Natural killer cell (primary cell): ENCODE measurements around the gene RITA1. TPM values are rescaled to one million over a fixed set of nuclear protein-coding genes. Genes with fewer than 3 reads are reported as not detected.

Experiments
- ATAC-seq, 3 donors: fragments of 150-1000 bp in 2 of 3; fragments of 200-7000 bp in 1 of 3; cut with Tn5 transposase; 1 replicate in 1 of 3; 2 replicates in 2 of 3; pipeline ENCODE4 v1.10.0; 2021; ENCODE audit warnings: mild to moderate bottlenecking in 2 of 3, moderate library complexity in 2 of 3
- DNase-seq, 2 donors: peaks; one replicate each; pipeline versions ENCODE4 v3.0.0 to v3.0.0-alpha.2; 2013 to 2021; ENCODE audit warnings: mixed read lengths in 1 of 2
- H3K27ac ChIP-seq: one replicate; pipeline ENCODE4 v1.5.1; 2013; ENCODE audit warnings: mild to moderate bottlenecking, low read length
- H3K27me3 ChIP-seq: one replicate; pipeline ENCODE4 v1.6.1; 2013; ENCODE audit warnings: low read length; ENCODE audit not compliant: control insufficient read depth, insufficient read depth
- H3K36me3 ChIP-seq: one replicate; pipeline ENCODE4 v1.6.1; 2013; ENCODE audit warnings: low read length; ENCODE audit not compliant: control insufficient read depth, insufficient read depth
- H3K4me1 ChIP-seq: one replicate; pipeline ENCODE4 v1.6.1; 2013; ENCODE audit warnings: low read length; ENCODE audit not compliant: control insufficient read depth, insufficient read depth
- H3K4me3 ChIP-seq: one replicate; pipeline ENCODE4 v1.5.1; 2013; ENCODE audit warnings: low read length
- H3K9me3 ChIP-seq: one replicate; pipeline ENCODE4 v1.6.1; 2013; ENCODE audit warnings: low read length; ENCODE audit not compliant: control insufficient read depth, insufficient read depth
- H3K27ac Mint-ChIP-seq, 2 donors: one replicate each; pipeline ENCODE4 v1.8.0; 2022; ENCODE audit warnings: mild to moderate bottlenecking in 2 of 2, mixed read lengths in 2 of 2, moderate library complexity in 1 of 2
- H3K27me3 Mint-ChIP-seq, 2 donors: one replicate each; pipeline ENCODE4 v1.8.0; 2022; ENCODE audit warnings: low read depth in 2 of 2, mixed read lengths in 2 of 2
- H3K36me3 Mint-ChIP-seq: one replicate; pipeline ENCODE4 v1.8.0; 2022; ENCODE audit warnings: mixed read lengths
- H3K4me1 Mint-ChIP-seq, 2 donors: one replicate each; pipeline ENCODE4 v1.8.0; 2022; ENCODE audit warnings: mixed read lengths in 2 of 2
- H3K4me3 Mint-ChIP-seq: one replicate; pipeline ENCODE4 v1.8.0; 2022; ENCODE audit warnings: mild to moderate bottlenecking, moderate library complexity, mixed read lengths
- H3K9me3 Mint-ChIP-seq, 2 donors: one replicate each; pipeline ENCODE4 v1.8.0; 2022; ENCODE audit warnings: mixed read lengths in 2 of 2
- CTCF ChIP-seq: fragments of 200-600 bp; IDR thresholded peaks from one replicate; pipeline ENCODE4 v1.8.0; 2022; ENCODE audit warnings: antibody characterized with exemption
- WGBS: methylation state at CpG from one replicate; pipeline ENCODE4 v1.1.7; 2013; ENCODE audit warnings: missing lambda C conversion rate; ENCODE audit not compliant: insufficient coverage; 5-methylcytosine and 5-hydroxymethylcytosine counted together
- intact Hi-C: fragments of 100-400 bp; cut with micrococcal nuclease; formaldehyde crosslinking; loops from one replicate; pipeline ENCODE4 v1.14.2; 2022
- total RNA-seq, 4 donors: library from RNA; stranded (reverse); fragments of 120-200 nt in 1 of 4; gene quantifications; one replicate each; pipeline versions ENCODE4 v1.2.3 to v1.2.4, GENCODE V29; 2013 to 2022

RITA1 gene
- total RNA-seq, 3 donors from 2014 or later (not counting 1 experiment from before 2014, with no cell fraction given) = 7.7 to 13.8 (median 12.0) TPM

- TF ChIP-seq CTCF = no peak
- intact Hi-C loops = no loop called here
- peaks cover 32% of the 10 kb centered on the region for H3K4me1 ChIP-seq
- Mint-ChIP-seq H3K27ac (no peak overlapping the region), H3K9me3 (no peaks in the 10 kb centered on the region), H3K4me1 (peaks cover 8 to 17% of the 10 kb centered on the region in 2 donors), H3K27me3 (peaks cover 14 to 33% of the 10 kb centered on the region in 2 donors), H3K4me3 (peak overlapping the region; percentile 81), H3K36me3 (peaks cover 2% of the 10 kb centered on the region)
- DNase-seq = no peak
- no peak for ATAC-seq
- no peaks in the 10 kb centered on the region for H3K9me3 ChIP-seq
- peaks cover 11% of the 10 kb centered on the region for H3K27me3 ChIP-seq
- no peak overlapping the region for H3K27ac ChIP-seq
- no peak overlapping the region for H3K4me3 ChIP-seq
- H3K36me3 ChIP-seq = no peaks in the 10 kb centered on the region
- 90% methylated on average over 3 of the region's 3 CpGs for WGBS
Measured at GRCh38 chr12:113151655-113152054, 33.9 kb upstream of the RITA1 start.

- 27% methylated on average over 7 of the region's 9 CpGs for WGBS
- Histone ChIP-seq H3K27ac (no peak overlapping the region), H3K36me3 (no peaks in the 10 kb centered on the region), H3K9me3 (no peaks in the 10 kb centered on the region), H3K4me3 (no peak overlapping the region), H3K27me3 (peaks cover 11% of the 10 kb centered on the region), H3K4me1 (peaks cover 32% of the 10 kb centered on the region)
- Mint-ChIP-seq H3K27me3 (peaks cover 18 to 31% of the 10 kb centered on the region in 2 donors), H3K4me1 (peaks cover 8 to 17% of the 10 kb centered on the region in 2 donors), H3K27ac (no peak overlapping the region), H3K36me3 (peaks cover 9% of the 10 kb centered on the region), H3K4me3 (peak overlapping the region; percentile 81), H3K9me3 (no peaks in the 10 kb centered on the region)
- no peak for TF ChIP-seq CTCF
- ATAC-seq (no peak), DNase-seq (no peak)
- intact Hi-C loops = no loop called here
Measured at GRCh38 chr12:113152196-113152834, 33.2 kb upstream of the RITA1 start.

- H3K4me3 ChIP-seq = peak overlapping the region; percentile 27
- TF ChIP-seq CTCF = no peak
- H3K4me3 Mint-ChIP-seq = peak overlapping the region; percentile 81
- H3K36me3 Mint-ChIP-seq = peaks cover 9% of the 10 kb centered on the region
- peak; percentile 48 to 65 (median 61) for ATAC-seq
- H3K27me3 Mint-ChIP-seq = peaks cover 18 to 29% of the 10 kb centered on the region in 2 donors
- H3K4me1 ChIP-seq = peaks cover 32% of the 10 kb centered on the region
- no peak overlapping the region for H3K27ac Mint-ChIP-seq
- WGBS = 2% methylated on average over 66 of the region's 70 CpGs
- intact Hi-C loops = no loop called here
- no peaks in the 10 kb centered on the region for H3K9me3 ChIP-seq
- no peak overlapping the region for H3K27ac ChIP-seq
- H3K27me3 ChIP-seq = peaks cover 11% of the 10 kb centered on the region
- H3K9me3 Mint-ChIP-seq = no peaks in the 10 kb centered on the region
- H3K4me1 Mint-ChIP-seq = peaks cover 8 to 17% of the 10 kb centered on the region in 2 donors
- DNase-seq = peak in 1 of 2 donors; percentile 84
- H3K36me3 ChIP-seq = peaks cover 3% of the 10 kb centered on the region
Measured at GRCh38 chr12:113152835-113153814, 32.4 kb upstream of the RITA1 start.
